Mesenchymal stem cell (in vitro differentiated cells and primary cell): ENCODE measurements around the gene FSIP2.

Source experiments
- DNase-seq: peaks from one replicate; pipeline ENCODE4 v3.0.0-alpha.2; 2013
- H2AFZ ChIP-seq: one replicate; pipeline ENCODE4 v1.6.1; 2013; ENCODE audit warnings: low read depth, mild to moderate bottlenecking, control low read depth, inconsistent platforms, low read length, moderate library complexity
- H2AK5ac ChIP-seq: 2 replicates; pipeline ENCODE4 v1.6.1; 2013; ENCODE audit warnings: low read length, moderate library complexity, mild to moderate bottlenecking, inconsistent platforms; ENCODE audit not compliant: severe bottlenecking
- H2BK120ac ChIP-seq: one replicate; pipeline ENCODE4 v1.6.1; 2013; ENCODE audit warnings: low read depth, mild to moderate bottlenecking, inconsistent platforms, low read length, moderate library complexity
- H2BK12ac ChIP-seq, 2 experiments: one replicate each; pipeline ENCODE4 v1.6.1; 2013; ENCODE audit warnings: inconsistent platforms in 2 of 2, low read length in 2 of 2, mild to moderate bottlenecking in 2 of 2, moderate library complexity in 2 of 2, control low read depth in 1 of 2
- H2BK15ac ChIP-seq: one replicate; pipeline ENCODE4 v1.6.1; 2013; ENCODE audit warnings: mild to moderate bottlenecking, low read depth, inconsistent platforms; ENCODE audit not compliant: poor library complexity, severe bottlenecking
- H2BK5ac ChIP-seq: 2 replicates; pipeline ENCODE4 v1.6.1; 2013; ENCODE audit warnings: low read depth, mild to moderate bottlenecking, low read length, control low read depth, inconsistent platforms; ENCODE audit not compliant: poor library complexity, severe bottlenecking
- H3K14ac ChIP-seq, 2 experiments: one replicate each; pipeline ENCODE4 v1.6.1; 2013; ENCODE audit warnings: inconsistent platforms in 2 of 2, low read length in 2 of 2, control low read depth in 1 of 2, mild to moderate bottlenecking in 1 of 2, moderate library complexity in 1 of 2
- H3K18ac ChIP-seq, 2 experiments: one replicate each; pipeline ENCODE4 v1.6.1; 2013; ENCODE audit warnings: inconsistent platforms in 2 of 2, low read length in 2 of 2, control low read depth in 1 of 2, low read depth in 1 of 2, mild to moderate bottlenecking in 1 of 2
- H3K23ac ChIP-seq, 2 experiments: one replicate each; pipeline ENCODE4 v1.6.1; 2013; ENCODE audit warnings: inconsistent platforms in 2 of 2, low read length in 2 of 2, mild to moderate bottlenecking in 2 of 2, moderate library complexity in 2 of 2, control low read depth in 1 of 2
- H3K27ac ChIP-seq: 2 replicates; pipeline ENCODE4 v1.5.1; 2013; ENCODE audit warnings: mild to moderate bottlenecking, moderate library complexity, low read length, control low read depth, inconsistent platforms; ENCODE audit not compliant: poor library complexity, severe bottlenecking
- H3K27me3 ChIP-seq, 2 experiments: 2 replicates each; pipeline versions ENCODE4 v1.6.1 to v1.7.0; 2013; ENCODE audit warnings: low read length in 2 of 2, mild to moderate bottlenecking in 2 of 2, moderate library complexity in 2 of 2, control low read depth in 1 of 2, inconsistent platforms in 1 of 2; ENCODE audit not compliant: control insufficient read depth in 1 of 2, insufficient read depth in 1 of 2
- H3K36me3 ChIP-seq, 2 experiments: 2 replicates each; pipeline versions ENCODE4 v1.6.1 to v1.7.0; 2013; ENCODE audit warnings: low read length in 2 of 2, control low read depth in 1 of 2, inconsistent platforms in 1 of 2, low read depth in 1 of 2, mild to moderate bottlenecking in 1 of 2; ENCODE audit not compliant: insufficient read depth in 2 of 2, control insufficient read depth in 1 of 2
- H3K4ac ChIP-seq, 2 experiments: one replicate each; pipeline ENCODE4 v1.6.1; 2013; ENCODE audit warnings: inconsistent platforms in 2 of 2, low read length in 2 of 2, mild to moderate bottlenecking in 2 of 2, moderate library complexity in 2 of 2, control low read depth in 1 of 2, low read depth in 1 of 2
- H3K4me1 ChIP-seq: 2 replicates; pipeline ENCODE4 v1.6.1; 2013; ENCODE audit warnings: low read depth, low read length, control low read depth; ENCODE audit not compliant: control insufficient read depth, insufficient read depth
- H3K4me2 ChIP-seq: 2 replicates; pipeline ENCODE4 v1.6.1; 2013; ENCODE audit warnings: low read length, mild to moderate bottlenecking, inconsistent platforms; ENCODE audit not compliant: poor library complexity, severe bottlenecking
- H3K4me3 ChIP-seq, 2 experiments: 2 replicates each; pipeline versions ENCODE4 v1.5.1 to v1.7.0; 2013; ENCODE audit warnings: low read length in 2 of 2, mild to moderate bottlenecking in 2 of 2, control low read depth in 1 of 2, low read depth in 1 of 2; ENCODE audit not compliant: insufficient read depth in 1 of 2
- H3K79me1 ChIP-seq: replicated peaks from 2 replicates; pipeline ENCODE4 v1.6.1; 2013; ENCODE audit warnings: mild to moderate bottlenecking, control low read depth, low read length, inconsistent platforms; ENCODE audit not compliant: poor library complexity, severe bottlenecking
- H3K9ac ChIP-seq: 2 replicates; pipeline ENCODE4 v1.7.0; 2013; ENCODE audit warnings: mild to moderate bottlenecking, low read length, moderate library complexity
- H3K9me3 ChIP-seq: 2 replicates; pipeline ENCODE4 v1.7.0; 2013; ENCODE audit warnings: mild to moderate bottlenecking, low read length; ENCODE audit not compliant: control insufficient read depth
- H4K8ac ChIP-seq: one replicate; pipeline ENCODE4 v1.6.1; 2013; ENCODE audit warnings: inconsistent platforms, mild to moderate bottlenecking, low read length, moderate library complexity
- H4K91ac ChIP-seq: one replicate; pipeline ENCODE4 v1.6.1; 2013; ENCODE audit warnings: mild to moderate bottlenecking, low read length, inconsistent platforms
- WGBS: methylation state at CpG from one replicate; pipeline ENCODE4 v1.1.7; 2013; ENCODE audit warnings: mixed read lengths; 5-methylcytosine and 5-hydroxymethylcytosine counted together

FSIP2 gene

GRCh38 chr2:185734658-185735057 lies 3.9 kb upstream of the FSIP2 start:
- no peak overlapping the region for H4K8ac ChIP-seq
- H3K36me3 ChIP-seq: no peaks in the 10 kb centered on the region
- no peak overlapping the region for H4K91ac ChIP-seq
- H3K4me1 ChIP-seq: no peaks in the 10 kb centered on the region
- no peak overlapping the region for H2AFZ ChIP-seq
- no peak overlapping the region for H3K18ac ChIP-seq
- no peak overlapping the region for H2BK15ac ChIP-seq
- H2BK12ac ChIP-seq: no peak overlapping the region
- no peak overlapping the region for H2BK120ac ChIP-seq
- no peak overlapping the region for H2BK5ac ChIP-seq
- H3K27me3 ChIP-seq: peaks cover 0 to 4% of the 10 kb centered on the region in 2 experiments
- H3K9me3 ChIP-seq: no peaks in the 10 kb centered on the region
- H3K9ac ChIP-seq: no peak overlapping the region
- H3K79me1 ChIP-seq: no peaks in the 10 kb centered on the region
- H3K27ac ChIP-seq: no peak overlapping the region
- no peak overlapping the region for H3K4me2 ChIP-seq
- no peak for DNase-seq
- no peak overlapping the region for H3K4ac ChIP-seq
- 17% methylated on average over 1 of the region's 1 CpG for WGBS
- no peak overlapping the region for H3K4me3 ChIP-seq
- H3K23ac ChIP-seq: no peak overlapping the region
- no peak overlapping the region for H2AK5ac ChIP-seq
- no peak overlapping the region for H3K14ac ChIP-seq

- H2AK5ac ChIP-seq: no peak overlapping the region
- no peaks in the 10 kb centered on the region for H3K4me1 ChIP-seq
- no peak for DNase-seq
- no peak overlapping the region for H3K4ac ChIP-seq
- no peak overlapping the region for H3K27ac ChIP-seq
- H2BK15ac ChIP-seq: no peak overlapping the region
- no peak overlapping the region for H3K9ac ChIP-seq
- H3K27me3 ChIP-seq: peaks cover 0 to 4% of the 10 kb centered on the region in 2 experiments
- H2BK12ac ChIP-seq: no peak overlapping the region
- H2BK120ac ChIP-seq: no peak overlapping the region
- H3K23ac ChIP-seq: no peak overlapping the region
- no peak overlapping the region for H4K8ac ChIP-seq
- no peaks in the 10 kb centered on the region for H3K36me3 ChIP-seq
- H3K14ac ChIP-seq: no peak overlapping the region
- no peaks in the 10 kb centered on the region for H3K79me1 ChIP-seq
- 100% methylated on average over 1 of the region's 2 CpGs for WGBS
- no peak overlapping the region for H2AFZ ChIP-seq
- no peak overlapping the region for H3K18ac ChIP-seq
- H3K4me2 ChIP-seq: no peak overlapping the region
- H4K91ac ChIP-seq: no peak overlapping the region
- H3K4me3 ChIP-seq: no peak overlapping the region
- H3K9me3 ChIP-seq: no peaks in the 10 kb centered on the region
- H2BK5ac ChIP-seq: no peak overlapping the region
Measured at GRCh38 chr2:185736210-185736609, 2.4 kb upstream of the FSIP2 start.

- no peak overlapping the region for H4K8ac ChIP-seq
- no peak overlapping the region for H2BK5ac ChIP-seq
- H3K4me1 ChIP-seq: no peaks in the 10 kb centered on the region
- H3K18ac ChIP-seq: no peak overlapping the region
- H3K14ac ChIP-seq: no peak overlapping the region
- no peak overlapping the region for H3K4me3 ChIP-seq
- H3K9ac ChIP-seq: no peak overlapping the region
- H3K4ac ChIP-seq: no peak overlapping the region
- 100% methylated on average over 4 of the region's 5 CpGs for WGBS
- no peak overlapping the region for H2AK5ac ChIP-seq
- no peaks in the 10 kb centered on the region for H3K79me1 ChIP-seq
- H2BK12ac ChIP-seq: no peak overlapping the region
- H2BK15ac ChIP-seq: no peak overlapping the region
- H3K27me3 ChIP-seq: no peaks in the 10 kb centered on the region
- H3K9me3 ChIP-seq: no peaks in the 10 kb centered on the region
- H2BK120ac ChIP-seq: no peak overlapping the region
- H3K36me3 ChIP-seq: no peaks in the 10 kb centered on the region
- H4K91ac ChIP-seq: no peak overlapping the region
- H3K23ac ChIP-seq: no peak overlapping the region
- no peak for DNase-seq
- no peak overlapping the region for H3K4me2 ChIP-seq
- H3K27ac ChIP-seq: no peak overlapping the region
- no peak overlapping the region for H2AFZ ChIP-seq
Measured at GRCh38 chr2:185745864-185746859, 7.6 kb downstream of the FSIP2 start.

- H2AFZ ChIP-seq: no peak overlapping the region
- H2BK5ac ChIP-seq: no peak overlapping the region
- no peaks in the 10 kb centered on the region for H3K9me3 ChIP-seq
- no peaks in the 10 kb centered on the region for H3K4me1 ChIP-seq
- no peak overlapping the region for H2BK120ac ChIP-seq
- no peak overlapping the region for H4K8ac ChIP-seq
- no peak overlapping the region for H2BK12ac ChIP-seq
- no peak overlapping the region for H3K27ac ChIP-seq
- no peaks in the 10 kb centered on the region for H3K36me3 ChIP-seq
- no peak overlapping the region for H3K23ac ChIP-seq
- H2BK15ac ChIP-seq: no peak overlapping the region
- no peak for DNase-seq
- H3K4ac ChIP-seq: no peak overlapping the region
- no peak overlapping the region for H2AK5ac ChIP-seq
- no peaks in the 10 kb centered on the region for H3K79me1 ChIP-seq
- no peak overlapping the region for H3K4me3 ChIP-seq
- no peak overlapping the region for H3K14ac ChIP-seq
- H3K4me2 ChIP-seq: no peak overlapping the region
- no peak overlapping the region for H4K91ac ChIP-seq
- H3K18ac ChIP-seq: no peak overlapping the region
- no peak overlapping the region for H3K9ac ChIP-seq
- no peaks in the 10 kb centered on the region for H3K27me3 ChIP-seq
Measured at GRCh38 chr2:185757356-185757755, 18.8 kb downstream of the FSIP2 start.
